Retinal pigment epithelial cell (primary cell): ENCODE data around the gene TNPO2.

Experiments used
- DNase-seq: peaks from one replicate; pipeline ENCODE4 v3.0.0-alpha.2; 2010; ENCODE audit warnings: low read depth
- H3K4me3 ChIP-seq: 2 replicates; pipeline ENCODE4 v1.5.1; 2011; ENCODE audit warnings: mild to moderate bottlenecking, low read length, control low read depth, moderate library complexity
- TF ChIP-seq, protein P1 (sequence below): conservative IDR thresholded peaks from 2 replicates; pipeline ENCODE4 v1.5.1; 2011; ENCODE audit warnings: low read depth, low read length, control low read depth, inconsistent platforms

The TNPO2 gene

DNA sequence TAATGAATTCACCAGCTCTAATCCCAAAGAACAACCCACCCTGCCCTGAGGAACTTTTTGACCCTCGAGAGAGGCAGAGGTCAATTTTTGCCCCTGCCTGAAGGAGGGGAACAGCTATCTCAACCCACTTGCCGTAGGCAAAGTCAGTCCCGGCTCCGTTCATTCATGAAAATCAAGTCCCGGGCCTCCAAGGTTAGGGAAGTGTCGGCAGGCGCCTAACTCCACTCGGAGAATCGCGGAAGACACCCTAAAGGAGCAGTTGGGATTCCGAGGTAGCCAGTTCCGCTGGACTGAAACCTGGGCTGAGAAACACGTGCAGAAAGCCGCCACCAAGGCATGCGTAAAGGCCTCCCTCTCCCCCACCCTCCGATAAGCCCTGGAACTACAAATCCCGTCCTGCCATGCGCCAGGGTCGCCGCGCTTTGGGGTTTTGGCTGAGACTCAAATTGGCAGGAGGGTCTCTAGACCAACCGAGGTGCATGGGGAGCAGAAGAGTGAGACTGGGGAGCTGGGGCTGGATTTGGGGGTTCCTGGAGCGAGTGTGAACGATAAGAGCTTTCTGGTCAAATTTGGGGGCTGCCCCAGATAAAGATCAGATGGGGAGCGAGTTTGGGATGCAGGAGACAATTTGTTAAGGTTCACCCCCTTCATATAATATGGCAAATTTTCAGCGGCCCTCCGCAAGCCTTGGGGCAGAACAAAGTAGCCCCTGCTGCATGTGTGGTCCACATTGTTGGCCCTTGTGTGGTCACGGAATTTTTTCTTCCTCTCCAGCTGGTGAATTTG is at the start of gene TNPO2:
Gene TNPO2 (minus strand): TSS at position 292 of the 786 bp plus-strand sequence. CDS start 2,955 bp downstream, outside the sequence.
- DNase-seq = no peak
- TF ChIP-seq, protein P1, sequence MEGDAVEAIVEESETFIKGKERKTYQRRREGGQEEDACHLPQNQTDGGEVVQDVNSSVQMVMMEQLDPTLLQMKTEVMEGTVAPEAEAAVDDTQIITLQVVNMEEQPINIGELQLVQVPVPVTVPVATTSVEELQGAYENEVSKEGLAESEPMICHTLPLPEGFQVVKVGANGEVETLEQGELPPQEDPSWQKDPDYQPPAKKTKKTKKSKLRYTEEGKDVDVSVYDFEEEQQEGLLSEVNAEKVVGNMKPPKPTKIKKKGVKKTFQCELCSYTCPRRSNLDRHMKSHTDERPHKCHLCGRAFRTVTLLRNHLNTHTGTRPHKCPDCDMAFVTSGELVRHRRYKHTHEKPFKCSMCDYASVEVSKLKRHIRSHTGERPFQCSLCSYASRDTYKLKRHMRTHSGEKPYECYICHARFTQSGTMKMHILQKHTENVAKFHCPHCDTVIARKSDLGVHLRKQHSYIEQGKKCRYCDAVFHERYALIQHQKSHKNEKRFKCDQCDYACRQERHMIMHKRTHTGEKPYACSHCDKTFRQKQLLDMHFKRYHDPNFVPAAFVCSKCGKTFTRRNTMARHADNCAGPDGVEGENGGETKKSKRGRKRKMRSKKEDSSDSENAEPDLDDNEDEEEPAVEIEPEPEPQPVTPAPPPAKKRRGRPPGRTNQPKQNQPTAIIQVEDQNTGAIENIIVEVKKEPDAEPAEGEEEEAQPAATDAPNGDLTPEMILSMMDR = no peak
- peak within 1 kb of the TSS; percentile 88 for H3K4me3 ChIP-seq

- no peak for DNase-seq
- no peak overlapping the region for H3K4me3 ChIP-seq
These were observed 48.6 kb upstream of the TNPO2 start for GRCh38 chr19:12772323-12772722.

DNA sequence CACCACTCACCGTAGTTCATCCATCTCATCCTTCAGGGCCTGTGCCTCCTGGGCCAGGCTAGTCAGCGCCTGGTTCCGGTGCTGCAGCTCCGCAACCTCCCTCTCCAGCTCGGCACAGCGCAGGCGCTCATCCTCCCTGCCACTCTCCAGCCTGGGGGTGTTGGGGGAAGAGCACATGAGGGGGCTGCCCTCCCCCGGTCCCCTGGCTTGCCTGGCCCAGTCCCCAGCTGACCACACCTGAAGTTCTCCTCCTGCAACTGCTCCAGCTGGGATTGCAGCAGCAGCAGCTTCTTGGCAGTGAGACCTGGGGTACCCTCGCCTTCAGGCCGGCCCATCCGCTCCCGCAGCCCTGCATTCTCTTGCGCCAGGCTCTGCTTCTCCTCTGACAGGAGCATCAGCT is 47.2 kb upstream of the TNPO2 start:
- no peak for DNase-seq
- no peak overlapping the region for H3K4me3 ChIP-seq
- TF ChIP-seq, protein P1 = no peak

More at GRCh38 chr19:12772323-12772722, 48.6 kb upstream of the TNPO2 start:
- TF ChIP-seq, protein P1 = no peak

- no peak for DNase-seq
- H3K4me3 ChIP-seq = no peak overlapping the region
- TF ChIP-seq, protein P1 = no peak
These were observed 46.0 kb upstream of the TNPO2 start for GRCh38 chr19:12769689-12770088.

DNA sequence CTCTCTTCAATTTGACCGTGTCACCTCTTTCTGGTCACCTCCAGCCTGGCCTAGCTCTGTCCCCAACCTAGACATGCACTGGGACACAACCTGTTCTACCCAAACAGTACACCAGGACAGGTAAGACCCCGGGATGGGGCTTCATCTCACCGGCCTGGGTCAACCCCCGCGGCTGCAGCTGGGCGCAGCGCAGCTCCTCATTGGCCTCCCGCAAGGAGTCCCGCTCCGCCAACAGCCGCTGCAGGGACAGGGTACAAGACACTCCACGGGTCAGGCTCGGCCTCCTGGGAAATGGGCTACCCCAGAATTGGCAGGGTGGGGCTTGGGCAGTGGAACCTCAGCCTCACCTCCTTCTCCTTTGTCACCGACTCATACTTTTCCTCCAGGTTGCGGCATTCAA is 43.9 kb upstream of the TNPO2 start:
- no peak for DNase-seq
- TF ChIP-seq, protein P1 = no peak
- H3K4me3 ChIP-seq = no peak overlapping the region

GRCh38 chr19:12767150-12767549 is 43.4 kb upstream of the TNPO2 start:
- no peak overlapping the region for H3K4me3 ChIP-seq
- TF ChIP-seq, protein P1 = no peak
- DNase-seq = no peak

DNA sequence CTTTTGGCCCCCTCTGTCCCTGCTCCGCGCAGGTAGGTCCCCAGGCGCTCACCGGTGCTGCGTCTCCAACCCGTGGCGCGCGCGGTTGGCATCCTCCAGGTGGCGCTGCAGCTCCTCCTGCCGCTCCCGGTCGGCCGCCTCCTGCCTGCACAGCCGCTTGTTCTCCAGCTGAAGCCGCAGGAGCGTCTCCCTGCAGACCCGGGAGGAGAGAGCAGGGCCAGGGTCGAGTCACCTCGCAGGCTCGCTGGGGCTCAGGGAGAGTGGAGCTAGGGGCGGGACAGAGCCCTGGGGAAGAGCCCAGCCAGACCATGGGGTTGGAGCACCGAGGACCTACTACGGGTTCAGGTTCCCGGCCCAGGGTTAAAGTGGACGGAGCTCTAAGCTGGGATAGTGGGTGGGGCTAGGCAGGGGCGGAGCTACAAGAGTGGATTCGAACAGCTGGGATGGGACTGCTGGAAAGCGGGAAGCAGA is 42.4 kb upstream of the TNPO2 start:
- no peak overlapping the region for H3K4me3 ChIP-seq
- DNase-seq = no peak
- TF ChIP-seq, protein P1 = no peak
